LHCN-M2 (cell line): ENCODE data around the gene JARID2. TPM values are rescaled to one million over a fixed set of nuclear protein-coding genes. Genes with fewer than 3 reads are reported as not detected.

Experiments
- DNase-seq: peaks from one replicate; pipeline ENCODE4 v3.0.0-alpha.2; 2012; ENCODE audit warnings: low read depth
- total RNA-seq: library from RNA; depleted of rRNA; stranded (reverse); fragments of >200 nt; gene quantifications from 2 replicates; pipeline ENCODE4 v1.2.3, GENCODE V29; 2014

JARID2 gene
- total RNA-seq, 1 experiment from 2014 or later, result 3.8 TPM

DNA sequence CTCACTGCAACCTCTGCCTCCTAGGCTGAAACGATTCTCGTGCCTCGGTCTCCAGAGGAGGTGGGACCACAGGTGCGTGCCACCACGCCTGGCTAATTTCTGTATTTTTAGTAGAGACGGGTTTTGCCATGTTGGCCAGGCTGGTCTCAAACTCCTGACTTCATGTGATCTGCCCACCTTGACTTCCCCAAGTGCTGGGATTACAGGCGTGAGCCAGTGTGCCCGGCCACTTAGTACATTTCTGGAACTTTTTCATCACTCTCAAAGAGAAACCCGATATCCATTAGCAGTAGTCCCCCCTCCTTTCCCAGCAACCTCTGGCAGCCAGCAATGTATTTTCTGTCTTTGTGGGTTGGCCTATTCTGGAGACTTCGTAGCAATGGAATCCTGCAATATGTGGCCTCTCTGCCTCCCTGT lies 109.8 kb downstream of the JARID2 start:
- no peak for DNase-seq

GRCh38 chr6:15356179-15356578 lies 110.3 kb downstream of the JARID2 start:
- no peak for DNase-seq

GRCh38 chr6:15356937-15357336 lies 111.1 kb downstream of the JARID2 start:
- no peak for DNase-seq

DNA sequence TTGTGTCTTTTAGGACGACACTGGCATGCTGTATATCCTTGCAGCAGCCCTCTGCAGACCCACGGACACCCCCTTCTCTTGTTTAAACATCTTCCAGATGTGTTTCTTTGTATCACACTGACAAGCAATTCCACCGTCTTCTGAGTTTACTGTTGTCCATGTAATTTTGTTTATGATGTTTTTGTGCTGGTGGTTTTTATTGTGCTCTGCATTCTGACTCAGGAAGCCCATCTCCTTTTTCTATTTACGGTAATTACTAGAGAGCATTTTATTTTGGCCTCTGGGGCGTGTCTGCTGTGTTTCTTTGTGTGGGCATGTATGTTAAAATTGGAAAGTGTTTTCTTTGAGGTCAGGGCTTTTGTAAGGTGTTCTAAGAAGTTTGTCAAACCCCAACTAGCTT lies 111.9 kb downstream of the JARID2 start:
- DNase-seq, result no peak

DNA sequence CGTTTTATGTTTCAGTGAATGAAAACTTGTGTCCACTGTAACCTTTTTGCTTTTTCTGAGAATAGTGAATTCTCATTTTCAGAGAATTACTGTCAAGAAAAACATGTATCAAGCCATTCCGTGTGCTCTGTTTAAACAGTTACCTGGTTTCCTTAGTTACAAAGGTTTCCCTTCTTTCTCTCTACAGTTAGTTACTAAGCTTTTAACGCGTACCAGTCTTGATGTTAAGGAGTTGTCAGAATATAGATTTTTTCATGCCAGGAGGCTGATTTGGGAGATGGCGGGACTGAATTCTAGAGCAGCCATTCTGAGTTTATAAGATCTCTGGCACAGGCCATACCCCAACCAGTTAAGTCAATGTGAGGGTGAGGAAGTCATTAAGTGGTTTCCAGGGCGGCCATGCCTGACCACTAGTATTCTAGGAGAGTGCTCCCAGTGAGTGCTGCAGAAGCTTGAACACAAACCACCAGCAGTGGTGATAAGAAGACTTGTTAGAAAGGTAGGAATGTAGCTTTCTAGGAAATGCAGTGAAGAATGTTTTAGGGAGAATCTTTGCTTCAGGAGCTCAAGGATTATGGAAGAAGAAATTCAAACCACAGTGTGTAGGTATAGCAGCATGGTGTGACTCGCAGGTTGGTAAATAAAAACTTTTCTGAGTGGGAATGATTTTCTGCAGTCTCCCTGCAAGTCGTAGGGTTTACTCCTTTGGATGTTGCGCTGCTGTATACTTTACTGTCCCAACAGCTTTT lies 112.9 kb downstream of the JARID2 start:
- no peak for DNase-seq

- no peak for DNase-seq
These were observed 113.5 kb downstream of the JARID2 start for GRCh38 chr6:15359335-15359862.

- DNase-seq, result no peak
These were observed 114.4 kb downstream of the JARID2 start for GRCh38 chr6:15360300-15360699.

- no peak for DNase-seq
These were observed 115.3 kb downstream of the JARID2 start for GRCh38 chr6:15361197-15361596.

DNA sequence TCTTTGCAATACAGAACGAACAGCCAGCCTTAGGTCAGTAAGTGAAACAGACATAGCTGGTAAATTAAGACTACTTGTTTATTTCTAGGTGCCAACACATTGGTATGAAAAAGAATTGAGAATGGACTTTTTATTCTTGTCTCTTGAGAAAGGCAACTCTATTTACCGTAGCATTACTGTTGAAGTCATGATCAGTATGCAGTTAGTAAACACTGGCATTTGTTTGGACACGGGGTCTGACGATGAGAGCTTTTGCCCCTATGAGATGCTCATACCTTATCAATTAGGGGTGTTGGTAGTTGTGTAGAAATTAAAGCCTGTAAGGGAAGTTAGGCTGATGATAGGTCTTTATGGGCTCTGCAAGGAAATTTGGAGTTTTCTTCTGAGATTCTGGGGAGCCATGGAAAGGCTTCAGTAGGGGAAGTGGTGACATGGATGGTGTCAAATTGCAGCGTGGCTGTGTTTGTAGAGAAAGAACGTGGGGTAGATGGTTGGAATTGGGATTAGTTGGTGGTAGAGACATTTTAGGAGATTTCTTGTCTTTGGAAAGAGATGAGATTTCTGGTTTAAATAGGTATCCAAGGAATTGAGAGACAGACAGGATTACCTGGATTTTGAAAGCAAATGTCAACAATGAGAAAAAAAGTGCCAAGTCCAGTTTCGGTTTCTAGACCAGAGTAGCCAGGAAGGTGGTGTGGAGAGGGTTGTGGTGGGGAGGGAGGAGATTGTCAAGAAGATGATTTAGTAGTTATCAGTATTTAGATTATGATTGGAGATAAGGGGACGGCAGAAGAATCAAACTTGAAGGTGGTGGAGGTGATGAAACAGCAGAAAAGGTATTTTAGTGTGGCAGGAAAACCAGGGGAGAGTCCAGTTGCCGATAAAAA lies 116.6 kb downstream of the JARID2 start:
- DNase-seq, result no peak

DNA sequence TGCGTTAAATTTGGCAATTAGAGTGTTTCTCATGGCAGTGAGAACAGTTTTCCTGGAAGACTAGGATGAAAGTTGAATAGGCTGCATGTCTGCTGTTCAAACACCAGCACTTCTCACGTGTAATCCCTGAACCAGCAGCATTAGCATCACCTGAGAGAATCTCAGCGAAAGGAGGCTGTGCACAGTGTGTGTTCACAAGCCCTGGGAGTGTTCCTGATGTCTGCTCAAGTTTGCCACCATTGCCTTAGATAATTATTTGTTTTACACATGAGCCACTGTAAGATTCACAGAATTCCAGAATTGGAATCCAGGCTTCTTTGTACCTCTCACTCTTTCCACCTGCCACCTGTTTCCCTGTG lies 117.3 kb downstream of the JARID2 start:
- no peak for DNase-seq

DNA sequence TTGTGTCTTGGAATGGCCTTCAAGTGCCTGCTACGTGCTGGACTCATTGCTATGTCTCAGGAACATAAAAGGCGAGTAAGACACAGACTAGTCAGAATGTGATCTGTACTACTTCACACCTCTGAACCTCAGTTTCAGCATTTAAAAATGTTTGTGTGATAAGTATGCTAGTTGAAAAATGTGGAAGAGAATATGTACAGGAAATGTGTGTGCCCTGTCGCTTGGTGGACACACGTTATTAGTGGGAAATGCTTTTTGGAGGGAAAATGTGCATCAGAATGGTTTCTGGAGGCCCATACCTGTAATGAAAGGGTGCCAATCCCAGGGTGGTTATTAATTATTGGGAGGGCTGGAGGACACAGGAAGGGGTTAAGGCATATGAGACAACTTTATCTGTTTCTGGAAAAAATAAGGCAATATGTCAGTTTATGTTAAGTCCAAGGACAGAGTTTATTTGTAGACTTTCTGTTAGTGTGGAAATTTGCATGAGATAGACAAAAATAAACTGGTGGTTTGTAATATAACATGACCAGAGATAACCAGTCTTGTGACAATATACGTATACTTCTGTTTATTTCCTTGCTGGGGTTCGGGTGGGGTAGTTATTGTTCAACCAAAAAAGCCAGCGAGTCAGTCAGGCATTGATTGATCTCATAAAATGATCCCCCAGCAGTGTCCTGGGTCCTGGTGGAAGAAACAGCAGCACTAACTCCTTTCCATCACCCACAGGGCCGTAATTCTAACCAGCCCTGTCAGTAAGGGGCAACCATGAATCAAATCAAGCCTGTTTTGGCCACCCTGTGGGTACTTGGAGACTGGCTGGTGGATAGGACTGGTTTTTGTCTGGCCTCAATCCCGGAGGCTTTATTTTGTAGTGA lies 117.9 kb downstream of the JARID2 start:
- DNase-seq, result no peak

GRCh38 chr6:15364401-15365037 lies 118.7 kb downstream of the JARID2 start:
- DNase-seq, result no peak

DNA sequence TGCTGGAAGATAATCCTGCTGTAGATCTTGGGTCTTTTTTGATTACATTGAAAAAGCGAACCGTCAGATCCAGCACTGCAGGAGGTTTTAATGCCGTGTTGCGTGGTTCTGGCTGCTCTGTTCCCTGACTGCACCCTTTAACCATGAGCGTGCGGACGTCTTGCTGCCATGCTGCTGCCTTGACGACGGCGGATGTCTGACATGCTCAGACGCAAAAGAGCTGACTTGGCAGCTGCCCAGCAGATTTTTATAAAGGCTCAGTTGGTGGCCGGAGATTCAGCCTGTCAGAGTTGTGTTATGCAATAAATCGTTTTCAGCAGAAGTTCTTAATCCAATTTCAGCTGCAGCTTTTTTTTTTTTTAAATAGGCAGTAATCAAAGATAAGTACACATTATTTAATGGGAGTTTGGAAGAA lies 119.4 kb downstream of the JARID2 start:
- peak; percentile 70 for DNase-seq

DNA sequence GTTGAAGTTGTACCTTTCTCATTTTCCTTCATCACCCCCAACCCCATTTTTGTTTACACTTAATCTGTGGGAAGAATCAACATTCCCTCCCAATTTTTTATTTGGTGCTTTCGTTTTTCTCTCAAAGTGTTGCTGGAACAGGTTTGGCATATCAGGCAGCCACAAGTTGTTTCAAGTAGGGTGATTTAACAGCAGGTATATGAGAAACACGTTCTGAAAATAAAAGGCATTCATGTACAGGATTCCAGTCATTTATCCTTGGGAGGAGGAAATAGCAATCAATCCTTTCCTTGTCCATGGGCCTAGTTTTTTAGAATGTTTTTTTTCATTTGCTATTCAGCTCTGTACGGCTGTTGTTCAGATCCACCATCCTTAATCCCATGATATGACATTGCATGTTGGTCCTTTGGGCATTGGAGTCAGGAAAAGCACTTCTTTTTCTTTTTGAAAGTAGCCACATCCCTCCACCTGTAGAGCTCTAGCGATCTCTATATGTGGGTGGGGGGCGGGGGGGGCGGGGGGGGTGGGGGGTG lies 120.2 kb downstream of the JARID2 start:
- DNase-seq, result no peak

- no peak for DNase-seq
These were observed 121.0 kb downstream of the JARID2 start for GRCh38 chr6:15366879-15367278.

DNA sequence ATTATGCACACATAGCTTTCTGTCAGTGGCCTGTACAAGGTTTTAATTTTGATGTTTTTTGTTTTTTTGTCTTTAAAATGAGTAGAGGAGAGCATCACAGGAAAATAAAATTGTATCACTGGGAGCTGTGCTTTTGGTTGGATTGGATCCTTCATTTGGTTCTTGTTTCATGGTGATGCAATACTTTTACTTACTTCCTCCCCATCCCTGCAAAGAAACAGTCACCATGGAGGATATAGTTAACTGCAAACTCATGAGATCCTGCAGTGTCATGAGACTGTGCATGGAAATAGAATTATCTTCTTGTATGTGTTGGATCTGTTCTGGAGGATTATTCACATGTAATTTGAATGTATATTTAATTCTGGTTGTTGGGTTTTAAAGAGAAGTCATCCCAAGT lies 122.3 kb downstream of the JARID2 start:
- DNase-seq, result no peak

GRCh38 chr6:15368873-15369272 lies 123.0 kb downstream of the JARID2 start:
- DNase-seq, result no peak

DNA sequence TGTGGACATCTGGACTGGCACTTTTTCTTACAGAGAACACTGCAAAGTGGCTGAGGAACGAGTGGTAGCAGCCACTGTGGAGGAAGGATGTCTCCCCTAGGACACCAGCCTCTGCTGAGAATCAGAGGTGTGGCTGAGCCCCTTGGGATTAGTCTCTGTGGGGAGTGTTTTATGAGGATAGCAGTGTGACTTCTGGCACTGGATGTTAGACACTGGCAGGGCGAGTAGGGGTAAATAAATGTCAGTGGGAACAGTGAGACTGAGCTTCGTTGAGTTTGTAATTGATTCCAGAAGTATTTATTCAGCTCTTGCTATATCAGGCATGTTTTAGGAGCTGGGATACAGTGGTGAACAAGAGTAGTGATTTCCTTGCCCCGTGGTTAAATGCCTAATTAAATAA lies 124.0 kb downstream of the JARID2 start:
- DNase-seq, result no peak

DNA sequence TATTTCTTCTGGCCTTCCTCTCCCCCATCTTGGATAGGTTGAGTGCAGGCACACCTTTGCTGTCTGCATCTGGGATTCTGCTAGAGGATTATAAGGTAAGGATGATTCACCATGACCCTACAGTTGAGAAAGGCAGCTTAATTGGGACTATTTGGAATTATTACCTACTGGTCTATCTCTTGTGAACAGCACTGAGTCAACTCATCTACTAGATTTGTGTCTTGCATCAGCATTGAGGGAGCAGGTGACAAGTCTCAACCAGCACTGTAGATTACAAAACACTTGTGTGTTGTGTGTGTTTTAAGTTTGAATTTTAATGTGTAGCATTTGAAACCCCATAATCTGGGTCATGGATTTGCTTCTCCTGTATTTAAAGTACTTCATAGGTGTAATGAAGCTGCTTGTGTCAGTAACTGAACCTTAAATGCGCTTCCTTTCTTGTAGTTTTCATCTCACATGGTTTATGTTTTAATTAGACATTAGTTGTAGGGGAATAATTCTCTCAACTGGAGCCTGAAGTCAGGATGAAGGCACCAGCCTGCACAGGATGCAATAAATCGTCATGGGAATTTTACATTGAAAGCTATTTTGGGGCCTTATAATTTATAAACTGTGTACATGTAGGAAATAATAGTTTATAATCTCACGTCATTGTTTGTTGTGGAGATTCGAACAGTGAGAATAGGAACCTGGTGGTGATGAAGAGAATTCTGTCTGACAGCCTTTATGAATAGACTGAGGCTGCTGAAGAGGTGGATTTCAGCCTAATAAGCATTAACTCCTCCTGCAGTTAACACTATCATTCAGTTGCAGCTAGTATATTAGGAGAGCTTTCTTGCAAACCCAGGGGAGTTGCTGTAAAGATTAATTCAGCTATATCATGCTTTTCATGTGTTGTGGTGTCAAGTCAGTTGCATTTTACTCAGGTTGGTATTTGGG lies 125.1 kb downstream of the JARID2 start:
- DNase-seq, result no peak

DNA sequence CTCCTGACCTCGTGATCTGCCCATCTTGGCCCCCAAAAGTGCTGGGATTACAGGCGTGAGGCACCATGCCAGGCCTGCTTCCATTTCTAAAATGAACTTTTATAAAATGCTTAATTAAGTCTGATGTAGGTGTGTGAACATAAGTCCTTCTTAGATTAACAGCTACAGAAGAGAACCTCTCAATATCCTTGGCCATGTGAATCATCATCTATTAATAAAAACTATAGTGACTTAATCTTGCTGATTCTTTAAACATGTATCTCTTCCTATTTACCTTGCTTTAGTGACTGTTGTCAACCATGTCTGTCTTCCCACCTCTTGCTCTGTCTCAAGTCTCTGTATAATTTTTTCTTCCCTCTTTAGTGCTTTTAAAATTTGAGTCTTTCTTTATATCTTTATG lies 127.1 kb downstream of the JARID2 start:
- DNase-seq, result no peak
